Stimulated activated CD4-positive, alpha-beta T cell treated with anti-CD3 and anti-CD28 coated beads, TNF-alpha, amount 100 ng/mL, for 24 hours (primary cell): ENCODE results near the gene DNM3.

ENCODE experiments used
- DNase-seq, 3 experiments: peaks; one replicate each; pipeline ENCODE4 v3.0.0-alpha.2; 2020; ENCODE audit warnings: low read depth in 3 of 3

The DNM3 gene

DNA sequence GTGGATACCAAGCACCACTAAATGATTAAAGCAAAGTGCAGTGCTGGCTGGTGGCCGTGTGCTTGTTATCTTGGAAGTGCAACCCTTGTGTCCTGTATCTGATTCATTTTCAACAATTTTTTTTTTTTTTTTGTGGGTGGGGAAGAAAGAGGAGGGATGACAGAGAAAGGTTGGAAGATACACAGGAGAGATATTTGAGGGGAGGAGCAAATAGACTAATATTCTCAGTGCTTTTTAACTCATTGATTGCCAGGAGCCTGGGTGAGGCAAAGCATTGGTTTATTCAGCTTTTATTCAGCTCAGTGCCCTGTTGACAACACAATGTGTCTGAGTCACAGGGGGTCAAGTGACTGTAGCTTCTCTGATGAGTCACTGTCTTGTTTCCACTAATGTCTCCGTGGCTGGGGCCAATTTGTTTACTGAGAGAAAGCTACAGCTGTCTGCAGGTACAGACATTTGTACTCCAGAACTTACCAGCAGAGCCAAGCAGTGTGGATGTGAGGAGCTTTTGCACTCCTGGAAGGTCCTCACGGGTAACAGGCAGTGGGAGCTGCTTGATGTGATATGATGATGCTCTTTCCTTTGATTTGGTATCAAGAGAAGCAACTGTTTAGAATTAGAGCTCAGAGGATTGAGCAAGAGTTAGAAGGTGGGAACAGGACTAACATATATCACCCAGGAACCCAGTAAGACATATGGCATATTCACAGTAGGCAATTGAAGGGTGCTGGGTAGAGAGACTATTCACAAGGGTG, 23.6 kb upstream of the DNM3 start:
- DNase-seq: peak in 2 of 3 experiments; percentile 20

DNA sequence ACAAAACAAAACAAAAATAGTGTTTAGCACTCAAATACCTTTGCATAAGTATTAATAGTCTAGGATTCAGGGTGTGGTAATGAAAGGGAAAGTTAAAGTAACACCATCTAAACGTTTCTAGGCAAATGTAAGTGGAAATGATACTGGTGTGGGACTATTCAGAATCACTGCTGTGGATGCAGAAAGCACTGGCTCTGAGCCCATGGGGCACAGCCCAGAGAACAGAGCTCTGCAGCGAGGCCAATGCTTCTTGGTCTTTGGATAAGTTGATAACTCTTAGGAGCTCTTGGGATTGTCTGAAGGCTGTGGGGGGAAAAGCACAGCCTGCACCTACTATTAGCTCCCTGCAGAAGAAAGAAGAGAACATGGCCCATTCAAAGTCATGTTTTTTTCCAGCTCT, 21.4 kb upstream of the DNM3 start:
- DNase-seq: no peak

DNA sequence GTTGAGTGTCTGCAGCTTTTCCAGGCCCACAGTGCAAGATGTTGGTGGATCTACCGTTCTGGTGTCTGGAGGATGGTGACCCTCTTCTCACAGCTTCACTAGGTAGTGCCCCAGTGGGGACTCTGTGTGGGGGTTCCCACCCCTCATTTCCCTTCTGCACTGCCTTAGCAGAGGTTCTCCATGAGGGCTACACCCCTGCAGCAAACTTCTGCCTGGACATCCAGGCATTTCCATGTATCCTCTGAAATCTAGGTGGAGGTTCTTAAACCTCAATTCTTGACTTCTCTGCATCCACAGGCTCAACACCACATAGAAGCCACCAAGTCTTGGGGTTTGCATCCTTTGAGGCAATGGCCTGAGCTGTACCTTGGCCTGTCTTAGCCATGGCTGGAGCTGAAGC, 14.3 kb upstream of the DNM3 start:
- DNase-seq: no peak

DNA sequence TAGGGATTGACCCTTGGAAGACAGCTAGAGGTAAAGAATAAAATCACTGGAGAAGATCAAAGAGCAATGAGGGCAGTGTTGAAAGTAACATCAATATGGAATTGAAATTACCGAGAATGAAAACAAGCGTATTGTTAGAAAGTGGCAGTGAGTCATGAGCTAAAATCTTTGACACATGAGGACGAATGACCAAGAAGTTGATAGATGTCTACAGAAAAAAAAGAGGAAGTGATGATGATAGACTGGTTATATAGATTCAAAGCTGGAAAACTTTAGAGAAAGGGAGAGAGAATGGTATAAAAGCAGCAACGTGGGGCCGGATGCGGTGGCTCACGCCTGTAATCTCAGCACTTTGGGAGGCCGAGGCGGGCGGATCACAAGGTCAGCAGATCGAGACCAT, 12.5 kb upstream of the DNM3 start:
- DNase-seq: no peak

DNA sequence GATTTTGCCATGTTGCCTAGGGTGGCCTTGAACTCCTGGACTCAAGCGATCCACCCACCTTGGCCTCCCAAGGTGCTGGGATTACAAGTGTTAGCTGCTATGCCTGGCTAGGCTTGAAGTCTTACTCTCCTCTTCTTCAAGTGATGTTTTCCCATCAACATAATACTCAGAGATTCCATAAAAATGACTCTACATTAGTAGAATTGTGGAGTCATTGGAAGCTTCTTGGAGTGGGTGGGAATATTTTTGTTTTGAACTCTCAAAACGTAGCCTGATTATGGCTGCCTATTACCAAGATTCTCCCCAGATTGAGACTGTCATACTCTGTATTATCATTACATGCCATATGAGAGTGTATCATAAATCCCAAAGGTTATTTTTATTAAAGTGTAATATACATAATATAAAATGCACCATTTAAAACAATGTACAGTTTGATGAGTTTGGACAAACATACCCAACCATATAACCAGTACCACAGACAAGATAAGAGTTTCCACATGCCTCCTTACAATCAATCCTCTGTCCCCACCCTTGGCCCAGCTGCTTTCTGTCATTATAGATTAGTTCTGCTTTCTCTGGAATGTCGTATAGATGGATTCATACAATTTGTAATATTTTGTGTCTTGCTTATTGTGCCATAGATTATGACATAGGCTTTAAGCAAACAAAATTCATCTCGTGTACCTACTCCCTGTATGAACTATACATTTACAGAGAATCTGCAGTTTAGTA, 8.0 kb upstream of the DNM3 start:
- DNase-seq: no peak

DNA sequence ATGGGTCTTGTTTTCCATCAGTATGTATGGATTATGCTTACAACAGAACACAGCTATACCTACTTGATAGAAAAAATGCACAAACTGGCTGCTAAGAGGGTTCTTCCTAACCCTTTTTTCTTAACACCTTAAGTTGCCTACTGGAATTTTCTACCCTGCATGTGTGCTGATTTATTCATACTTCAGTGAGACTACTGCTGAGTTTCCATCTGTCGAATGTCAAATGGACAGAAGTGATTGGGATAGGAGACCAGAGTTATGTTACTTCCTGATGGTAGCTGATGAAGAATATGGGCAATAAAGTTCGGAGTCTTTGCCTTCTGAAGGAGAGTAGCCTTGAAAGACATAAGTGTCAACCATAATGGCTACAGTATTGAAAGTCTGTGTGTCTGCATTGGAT, 6.5 kb upstream of the DNM3 start:
- no peak for DNase-seq

DNA sequence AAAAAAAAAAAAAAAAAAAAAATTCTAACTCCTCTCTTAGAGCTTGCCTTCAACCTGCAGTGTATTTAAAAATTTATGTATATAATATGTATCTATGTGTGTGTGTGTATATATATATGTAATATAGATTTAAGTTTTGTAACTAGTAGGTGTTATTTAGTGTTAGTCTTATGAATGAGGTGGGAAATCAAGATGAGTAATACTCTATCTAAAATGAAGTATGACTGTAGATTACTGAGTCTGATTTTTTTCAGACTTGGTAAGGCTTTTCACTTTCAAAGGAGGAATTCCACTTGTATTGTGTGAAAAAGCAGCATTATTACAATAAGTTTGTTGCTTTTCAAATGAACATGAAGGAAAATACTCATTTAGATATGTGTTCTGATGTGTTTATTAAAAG, 5.4 kb upstream of the DNM3 start:
- DNase-seq: no peak

DNA sequence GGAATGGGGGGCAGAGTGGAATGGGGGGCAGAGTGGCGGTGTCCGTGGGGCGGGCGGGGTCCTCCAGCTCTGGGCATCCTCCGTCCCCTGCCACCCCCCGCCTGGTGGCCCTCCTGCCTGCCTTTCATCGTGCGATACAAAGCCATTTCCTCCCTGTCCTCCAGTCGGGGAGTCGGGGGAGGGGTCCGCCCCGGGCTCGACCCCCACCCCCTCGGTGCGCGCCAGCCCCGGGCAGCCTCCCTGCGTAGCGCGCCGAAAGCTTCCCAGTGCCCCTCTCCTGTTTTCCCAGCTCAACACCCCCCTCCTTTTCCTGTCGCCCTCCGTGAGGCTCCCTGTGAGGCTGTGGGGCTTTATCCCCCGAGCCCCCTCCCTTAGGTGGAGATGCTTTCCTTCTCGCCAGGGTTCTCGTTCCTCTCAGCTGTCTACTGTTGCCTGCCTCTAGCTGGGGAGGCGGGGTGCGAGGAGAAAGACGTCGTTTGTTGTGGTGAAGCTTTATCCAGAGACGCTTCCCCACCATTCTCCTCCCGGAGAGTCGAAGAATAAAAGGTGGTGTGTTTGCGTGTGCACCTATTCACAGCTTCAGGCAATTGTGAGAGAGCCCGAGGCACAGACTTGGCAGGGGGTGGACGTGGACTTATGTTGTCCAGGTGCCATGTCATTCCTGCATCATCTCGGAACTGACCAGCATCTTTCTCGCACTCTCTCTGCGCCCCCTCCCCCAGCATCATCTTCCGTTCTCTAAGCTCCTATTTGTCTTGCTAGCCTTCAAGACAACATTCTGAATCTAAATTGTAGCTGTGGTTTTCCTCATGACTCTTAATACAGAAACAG, 848 bp downstream of the DNM3 start:
- peak in 1 of 3 experiments; percentile 6 for DNase-seq

DNA sequence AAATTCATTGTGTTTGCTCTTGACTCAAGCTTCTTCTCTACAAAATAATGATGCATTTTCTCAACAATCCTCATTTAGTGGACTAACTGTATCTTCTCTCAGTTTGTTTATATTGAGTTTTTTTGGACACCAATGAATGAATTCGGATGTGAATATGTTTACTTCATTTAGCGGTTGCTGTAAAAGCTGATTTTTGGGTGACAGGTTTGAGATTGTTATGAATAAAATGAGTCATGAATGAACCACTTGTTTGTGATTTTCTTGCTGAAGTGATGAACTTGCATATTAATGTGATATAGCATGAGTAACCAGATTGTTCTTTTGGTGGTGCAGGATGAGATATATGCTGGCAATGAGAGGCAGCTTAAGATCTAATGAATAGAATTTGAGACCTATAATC, 3.1 kb downstream of the DNM3 start:
- no peak for DNase-seq

DNA sequence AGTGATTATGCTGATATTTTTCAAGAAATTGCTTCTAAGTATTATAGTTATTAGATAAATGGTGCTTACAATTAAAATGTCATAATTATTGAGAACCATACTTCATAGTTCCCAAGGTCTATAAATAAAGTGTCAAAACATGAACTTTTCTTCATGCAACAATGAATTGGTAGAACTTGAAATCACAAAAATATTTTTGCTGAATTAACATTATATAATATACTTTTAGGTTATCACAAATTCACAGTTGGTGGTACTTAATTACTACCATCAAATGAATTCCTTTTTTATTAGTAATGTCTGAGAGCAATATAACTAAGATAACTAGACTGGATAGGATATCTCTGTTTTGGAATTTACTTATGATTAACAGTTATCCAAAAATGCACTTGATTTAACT, 4.7 kb downstream of the DNM3 start:
- no peak for DNase-seq

DNA sequence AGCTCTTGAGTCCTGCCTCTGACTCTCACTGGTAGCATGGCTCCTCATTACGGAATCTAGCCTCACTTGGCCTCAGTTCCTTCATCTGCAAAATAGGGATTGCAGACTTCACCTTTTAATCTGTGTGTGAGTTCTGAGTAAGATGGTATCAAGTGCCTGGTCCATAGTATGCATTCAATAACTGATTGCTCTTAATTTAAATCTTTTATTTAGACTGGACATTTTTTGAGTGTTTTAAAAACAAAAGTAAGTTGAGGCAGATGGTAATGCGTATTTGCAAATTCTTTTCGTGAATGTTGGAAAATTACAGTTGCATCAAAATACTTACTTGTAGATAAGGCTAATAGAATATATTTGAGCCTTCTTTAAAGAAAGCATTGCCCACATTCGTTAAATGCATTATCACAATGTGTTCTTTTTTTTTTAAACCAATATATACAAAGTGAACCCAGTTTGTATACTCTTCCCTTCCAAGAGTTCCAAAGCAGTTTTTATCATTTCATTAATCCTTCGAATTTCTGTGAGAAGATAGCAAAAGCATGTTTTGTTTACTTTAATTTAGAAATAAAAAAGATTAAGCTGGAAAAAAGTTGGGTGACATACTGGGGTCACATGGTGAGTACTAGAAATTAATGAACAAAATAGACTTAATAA, 8.1 kb downstream of the DNM3 start:
- no peak for DNase-seq

DNA sequence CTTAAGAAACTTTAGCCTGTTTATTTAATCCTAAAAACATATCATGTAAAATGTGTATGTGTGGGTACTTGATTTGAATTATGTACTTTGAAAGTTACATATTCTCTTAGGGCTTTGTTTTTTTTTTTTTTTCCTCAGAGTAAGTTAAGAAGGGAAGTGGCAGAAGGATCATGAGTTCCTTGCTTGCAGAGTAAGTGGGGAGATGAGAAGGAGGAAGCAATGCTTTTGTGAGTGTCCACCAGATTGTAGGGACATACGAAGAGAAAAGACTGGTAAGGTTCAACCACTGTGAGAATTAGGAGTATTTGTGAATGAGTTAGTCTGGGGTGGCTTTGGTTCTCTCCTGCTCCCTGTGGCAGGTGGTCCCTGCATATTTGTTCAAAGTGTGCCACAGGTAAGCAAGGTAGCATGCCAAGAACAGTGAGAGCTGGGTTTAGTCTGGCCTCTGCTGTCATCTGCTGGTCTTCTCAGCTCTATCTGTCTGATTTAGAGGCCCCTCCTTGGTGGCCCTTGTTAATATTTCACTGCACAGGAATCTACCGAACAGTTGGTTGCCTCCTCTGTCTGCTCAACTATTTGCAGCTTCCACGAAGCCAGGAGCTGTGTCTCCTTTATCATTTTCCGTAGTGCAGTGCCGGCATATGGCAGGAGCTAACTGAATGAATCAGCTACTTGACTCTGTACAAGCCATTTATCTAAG, 9.5 kb downstream of the DNM3 start:
- DNase-seq: no peak

DNA sequence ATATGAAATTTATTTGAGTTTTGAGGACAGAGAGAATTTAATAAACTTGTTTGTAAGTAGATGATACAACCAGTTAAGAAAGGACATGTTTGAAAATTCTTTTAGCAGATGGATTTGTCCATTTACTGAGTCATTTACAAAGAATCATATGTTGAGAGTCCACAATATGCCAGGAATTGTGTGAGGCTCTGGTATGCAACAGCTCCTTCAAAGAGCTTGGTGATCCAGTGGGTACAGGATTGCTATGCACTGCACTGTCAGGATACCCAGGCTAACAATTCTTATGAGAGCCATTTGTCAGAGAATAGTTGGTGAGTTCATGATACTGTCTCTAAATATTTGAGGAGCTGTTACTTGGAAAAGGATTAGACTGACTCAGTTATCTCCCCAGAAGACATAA, 11.0 kb downstream of the DNM3 start:
- no peak for DNase-seq

DNA sequence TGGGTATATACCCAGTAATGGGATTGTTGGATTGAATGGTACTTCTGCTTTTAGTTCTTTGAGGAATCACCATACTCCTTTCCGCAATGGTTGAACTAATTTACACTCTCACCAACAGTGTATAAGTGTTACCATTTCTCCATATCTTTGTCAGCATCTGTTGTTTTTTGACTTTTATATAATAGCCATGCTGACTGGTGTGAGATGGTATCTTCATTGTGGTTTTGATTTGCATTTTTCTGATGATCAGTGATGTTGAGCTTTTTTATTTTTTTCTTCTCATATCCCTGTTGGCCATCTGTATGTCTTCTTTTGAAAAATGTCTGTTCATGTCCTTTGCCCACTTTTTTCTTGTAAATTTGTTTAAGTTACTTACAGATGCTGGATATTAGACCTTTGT, 14.1 kb downstream of the DNM3 start:
- DNase-seq: no peak

DNA sequence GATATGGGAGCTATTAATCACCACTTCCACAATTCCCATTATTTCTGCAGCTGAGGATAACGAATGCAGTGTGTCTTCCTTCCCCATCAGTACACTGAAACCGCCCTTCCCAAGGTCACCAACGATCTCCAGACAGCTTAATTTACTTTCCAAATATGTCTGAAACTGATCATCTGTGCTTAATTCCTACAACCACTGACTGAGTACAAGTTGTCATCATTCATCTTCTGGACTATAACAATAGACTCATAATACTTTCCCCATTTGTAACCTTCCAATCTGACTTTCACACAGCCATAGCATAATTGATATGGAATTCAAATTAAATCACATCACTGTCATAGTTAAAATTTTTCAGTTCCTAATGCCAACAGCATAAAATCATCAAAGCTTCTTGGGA, 17.4 kb downstream of the DNM3 start:
- DNase-seq: no peak

DNA sequence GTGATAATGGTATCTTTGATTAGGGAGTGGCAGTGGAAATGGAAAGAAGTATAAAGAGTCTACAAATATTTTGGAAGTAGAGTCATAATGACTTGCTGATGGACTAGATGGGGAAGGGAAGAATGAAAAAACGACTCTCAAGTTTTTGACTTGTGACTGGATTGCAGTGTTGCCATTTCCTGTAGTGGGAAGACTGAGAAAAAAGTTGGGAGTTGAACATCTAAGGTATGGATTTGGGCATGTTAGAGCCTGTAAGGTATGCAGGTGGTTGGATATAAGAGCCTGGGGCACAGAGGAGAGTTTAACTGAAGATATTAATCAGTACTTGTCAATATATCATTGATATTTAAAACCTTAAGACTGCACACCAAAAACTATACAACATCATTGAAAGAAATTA, 19.4 kb downstream of the DNM3 start:
- DNase-seq: no peak

DNA sequence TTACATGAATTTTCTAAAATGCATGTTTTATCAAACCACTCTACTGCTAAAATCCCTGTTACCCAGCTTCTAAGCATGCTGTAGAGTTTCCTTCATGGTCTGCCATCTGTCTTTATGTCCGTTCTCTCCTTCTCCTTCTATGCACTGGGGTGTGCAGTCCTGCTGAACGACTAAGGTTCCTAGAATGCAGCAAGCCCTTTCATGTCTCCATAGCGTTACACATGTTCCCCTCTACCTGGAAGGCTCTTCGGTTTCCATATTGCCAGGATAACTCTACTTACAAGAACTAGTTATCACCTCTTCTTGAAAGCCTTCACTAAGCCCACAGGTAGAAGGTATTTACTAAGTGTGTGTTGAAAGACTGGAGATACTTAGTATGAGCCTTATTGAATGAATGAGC, 22.2 kb downstream of the DNM3 start:
- no peak for DNase-seq

DNA sequence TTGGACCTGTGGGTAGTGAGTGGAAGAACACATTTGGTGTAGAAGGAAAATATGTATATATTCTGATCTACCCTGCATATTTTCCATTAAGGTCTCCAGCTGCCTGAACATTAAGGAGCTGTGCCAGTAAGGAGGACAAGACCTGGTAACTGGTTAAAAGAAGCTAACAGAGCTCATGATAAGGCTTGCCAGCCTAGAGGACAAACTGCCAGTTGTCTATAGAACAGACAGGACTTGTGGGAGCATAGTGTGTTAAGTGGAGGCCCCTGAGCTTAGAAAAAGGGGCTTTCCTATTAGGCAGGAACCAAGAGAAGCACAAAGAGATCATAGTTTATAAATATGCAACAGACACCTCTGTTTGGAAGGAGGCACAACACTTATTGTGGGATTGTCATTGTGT, 23.0 kb downstream of the DNM3 start:
- no peak for DNase-seq

DNA sequence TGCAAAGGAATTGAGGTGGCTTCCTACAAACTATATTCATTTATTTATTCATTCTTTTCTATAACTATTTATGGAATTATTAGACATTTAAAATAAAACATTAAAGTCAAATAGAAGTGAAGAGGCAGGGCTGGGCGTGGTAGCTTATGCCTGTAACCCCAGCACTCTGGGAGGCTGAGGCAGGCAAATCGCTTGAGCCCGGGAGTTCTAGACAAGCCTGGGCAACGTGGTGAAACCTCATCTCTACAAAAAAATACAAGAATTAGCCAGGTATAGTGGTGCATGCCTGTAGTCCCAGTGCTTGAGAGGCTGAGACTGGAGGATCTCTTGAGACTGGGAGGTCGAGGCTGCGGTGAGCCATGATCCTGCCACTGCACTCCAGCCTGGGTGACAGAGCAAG, 23.8 kb downstream of the DNM3 start:
- no peak for DNase-seq

DNA sequence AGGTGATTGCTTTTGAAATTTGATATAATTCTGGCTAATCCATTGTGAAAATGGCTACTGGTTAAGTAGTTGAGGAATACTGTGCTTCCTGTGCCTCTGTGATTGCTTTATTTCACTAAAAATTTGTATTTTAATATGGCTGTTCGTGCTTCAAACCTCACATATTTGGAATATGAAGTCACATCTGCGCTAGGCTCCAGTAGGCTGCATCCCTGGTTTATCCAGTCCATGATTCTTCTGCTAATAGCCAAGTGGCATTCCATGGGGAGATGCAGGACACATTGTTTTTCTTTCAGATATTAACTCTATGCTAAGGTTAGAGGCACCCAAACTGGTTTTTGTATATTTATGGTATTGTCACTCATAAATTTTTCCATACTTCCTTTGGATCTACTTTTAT, 25.9 kb downstream of the DNM3 start:
- no peak for DNase-seq

DNA sequence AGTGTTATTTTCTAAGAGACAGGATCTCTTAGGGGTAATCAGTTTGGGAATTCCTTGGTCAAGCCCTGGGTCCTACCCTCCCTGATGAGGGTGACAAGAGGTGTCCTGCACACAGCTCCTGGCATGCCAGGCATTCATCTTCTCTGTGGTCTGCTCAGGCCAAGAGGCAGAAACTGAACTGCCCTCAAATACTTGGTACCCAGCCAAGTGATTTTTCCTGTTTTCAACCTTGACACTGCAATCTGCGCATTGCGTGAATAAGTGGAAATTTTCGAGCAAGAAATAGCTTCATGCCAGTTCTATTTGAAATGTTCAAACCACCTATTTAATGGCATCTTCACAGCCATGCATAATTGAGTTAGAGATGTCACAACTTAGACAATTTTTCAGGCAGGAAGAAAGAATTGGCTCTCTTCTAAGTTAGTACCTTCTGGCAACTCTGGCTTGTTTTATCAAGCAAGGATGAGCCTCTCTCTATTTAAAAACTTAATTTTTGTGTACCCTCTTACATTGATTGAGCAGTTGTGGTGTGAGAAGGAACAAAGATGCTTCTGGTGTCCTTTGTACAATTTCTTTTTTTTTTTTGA, 27.0 kb downstream of the DNM3 start:
- DNase-seq: no peak
